ENCODE results near the gene ZMYM2. TPM values are rescaled to one million over a fixed set of nuclear protein-coding genes. Genes with fewer than 3 reads are reported as not detected.

Gene ZMYM2
- total RNA-seq, 3 donors from 2014 or later: 58.9 to 85.1 (median 70.3) TPM

DNA sequence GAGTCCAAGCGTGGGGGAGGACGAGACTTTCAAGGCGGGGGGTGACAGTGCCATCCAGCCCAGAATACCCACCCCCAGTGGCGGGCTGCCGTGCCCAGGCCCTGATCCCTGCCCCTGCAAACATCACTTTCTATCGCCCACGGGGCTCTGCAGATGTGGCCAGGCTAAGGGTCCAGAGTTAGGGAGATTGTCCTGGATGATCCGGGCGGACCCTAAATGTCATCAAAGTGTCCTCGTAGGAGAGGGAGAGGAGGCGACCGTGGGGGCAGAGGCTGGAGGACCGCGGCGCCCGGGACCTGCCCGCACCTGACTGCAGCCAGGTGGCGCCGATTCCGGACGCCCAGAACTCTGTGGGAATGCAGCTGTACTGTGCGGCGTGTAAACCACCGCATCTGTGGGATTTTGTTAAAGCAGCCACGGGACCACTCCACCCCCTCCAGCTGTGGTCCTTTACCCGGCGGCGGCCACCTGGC lies 170.0 kb downstream of the ZMYM2 start:
- intact Hi-C loops (cut with DNase I, micrococcal nuclease): no loop called here
- Histone ChIP-seq H3K4me1 (ENCODE audit: low read depth) (peaks cover 7% of the 10 kb centered on the region), H3K36me3 (ENCODE audit: low read depth) (no peaks in the 10 kb centered on the region), H3K4me3 (peak overlapping the region; percentile 1), H3K9me3 (no peaks in the 10 kb centered on the region)
- ATAC-seq: peak; percentile 73
- TF ChIP-seq, protein P1, sequence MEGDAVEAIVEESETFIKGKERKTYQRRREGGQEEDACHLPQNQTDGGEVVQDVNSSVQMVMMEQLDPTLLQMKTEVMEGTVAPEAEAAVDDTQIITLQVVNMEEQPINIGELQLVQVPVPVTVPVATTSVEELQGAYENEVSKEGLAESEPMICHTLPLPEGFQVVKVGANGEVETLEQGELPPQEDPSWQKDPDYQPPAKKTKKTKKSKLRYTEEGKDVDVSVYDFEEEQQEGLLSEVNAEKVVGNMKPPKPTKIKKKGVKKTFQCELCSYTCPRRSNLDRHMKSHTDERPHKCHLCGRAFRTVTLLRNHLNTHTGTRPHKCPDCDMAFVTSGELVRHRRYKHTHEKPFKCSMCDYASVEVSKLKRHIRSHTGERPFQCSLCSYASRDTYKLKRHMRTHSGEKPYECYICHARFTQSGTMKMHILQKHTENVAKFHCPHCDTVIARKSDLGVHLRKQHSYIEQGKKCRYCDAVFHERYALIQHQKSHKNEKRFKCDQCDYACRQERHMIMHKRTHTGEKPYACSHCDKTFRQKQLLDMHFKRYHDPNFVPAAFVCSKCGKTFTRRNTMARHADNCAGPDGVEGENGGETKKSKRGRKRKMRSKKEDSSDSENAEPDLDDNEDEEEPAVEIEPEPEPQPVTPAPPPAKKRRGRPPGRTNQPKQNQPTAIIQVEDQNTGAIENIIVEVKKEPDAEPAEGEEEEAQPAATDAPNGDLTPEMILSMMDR (IDR thresholded peaks at IDR 0.05): peak; percentile 45
- peak in 2 of 3 donors; percentile 51 to 66 for DNase-seq

DNA sequence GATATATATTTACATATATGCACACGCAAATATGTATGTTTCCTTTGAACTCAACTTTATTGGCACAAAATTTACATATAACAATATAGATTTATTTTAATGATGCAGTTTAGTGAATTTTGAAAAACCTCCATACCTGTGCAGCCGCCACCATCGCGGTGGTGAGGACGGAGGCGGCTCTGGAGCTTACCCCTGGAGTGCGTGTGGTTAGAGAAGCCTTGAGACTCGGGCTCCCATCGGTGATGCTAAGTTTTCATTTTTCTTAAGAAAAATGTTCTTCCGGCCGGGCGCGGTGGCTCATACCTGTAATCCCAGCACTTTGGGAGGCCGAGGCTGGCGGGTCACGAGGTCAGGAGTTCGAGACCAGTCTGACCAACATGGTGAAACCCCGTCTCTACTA lies 170.5 kb downstream of the ZMYM2 start:
- Histone ChIP-seq H3K4me3 (no peak overlapping the region), H3K4me1 (ENCODE audit: low read depth) (peaks cover 7% of the 10 kb centered on the region), H3K36me3 (ENCODE audit: low read depth) (no peaks in the 10 kb centered on the region), H3K9me3 (no peaks in the 10 kb centered on the region)
- intact Hi-C loops (cut with DNase I, micrococcal nuclease): no loop called here
- TF ChIP-seq, protein P1 (IDR thresholded peaks at IDR 0.05): no peak
- ATAC-seq: no peak
- DNase-seq: peak in 1 of 3 donors; percentile 6

DNA sequence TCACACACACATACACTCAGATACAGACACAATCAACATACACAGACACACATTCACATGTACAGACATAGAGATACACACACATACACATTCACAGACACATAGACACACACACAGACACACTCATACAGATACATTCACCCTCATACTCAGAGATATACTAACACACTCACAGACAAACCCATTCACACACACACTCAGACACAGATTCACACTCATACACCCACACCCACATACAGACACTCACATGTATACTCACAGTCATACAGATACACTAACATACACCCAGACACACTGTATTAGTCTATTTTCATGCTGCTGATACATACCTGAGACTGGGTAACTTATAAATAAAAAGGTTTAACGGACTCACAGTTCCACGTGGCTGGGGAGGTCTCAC lies 171.5 kb downstream of the ZMYM2 start:
- no peak for DNase-seq
- TF ChIP-seq, protein P1 (IDR thresholded peaks at IDR 0.05): no peak
- ATAC-seq: no peak
- Histone ChIP-seq H3K36me3 (ENCODE audit: low read depth) (no peaks in the 10 kb centered on the region), H3K4me1 (ENCODE audit: low read depth) (peaks cover 7% of the 10 kb centered on the region), H3K4me3 (no peak overlapping the region), H3K9me3 (no peaks in the 10 kb centered on the region)
- intact Hi-C loops (cut with DNase I, micrococcal nuclease): no loop called here

DNA sequence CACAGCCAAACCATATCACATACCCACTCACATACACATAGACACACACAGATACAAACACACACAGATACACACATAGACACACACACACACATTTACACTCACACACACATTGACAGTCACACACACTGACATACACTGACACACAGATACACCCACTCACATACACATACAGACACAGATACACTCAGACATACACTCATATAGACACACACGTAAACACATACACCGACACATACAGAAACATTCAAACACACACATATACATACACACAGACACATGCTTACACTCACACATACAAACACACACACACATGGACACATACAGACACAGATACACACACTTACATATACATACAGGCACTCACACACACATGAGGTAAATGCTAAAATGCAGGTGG lies 172.1 kb downstream of the ZMYM2 start:
- H3K4me1 ChIP-seq (ENCODE audit: low read depth): peaks cover 7% of the 10 kb centered on the region
- intact Hi-C loops (cut with DNase I, micrococcal nuclease): no loop called here
- H3K36me3 ChIP-seq (ENCODE audit: low read depth): no peaks in the 10 kb centered on the region
- DNase-seq (no peak), ATAC-seq (no peak)
- no peaks in the 10 kb centered on the region for H3K9me3 ChIP-seq
- no peak overlapping the region for H3K4me3 ChIP-seq
- TF ChIP-seq, protein P1 (IDR thresholded peaks at IDR 0.05): no peak

DNA sequence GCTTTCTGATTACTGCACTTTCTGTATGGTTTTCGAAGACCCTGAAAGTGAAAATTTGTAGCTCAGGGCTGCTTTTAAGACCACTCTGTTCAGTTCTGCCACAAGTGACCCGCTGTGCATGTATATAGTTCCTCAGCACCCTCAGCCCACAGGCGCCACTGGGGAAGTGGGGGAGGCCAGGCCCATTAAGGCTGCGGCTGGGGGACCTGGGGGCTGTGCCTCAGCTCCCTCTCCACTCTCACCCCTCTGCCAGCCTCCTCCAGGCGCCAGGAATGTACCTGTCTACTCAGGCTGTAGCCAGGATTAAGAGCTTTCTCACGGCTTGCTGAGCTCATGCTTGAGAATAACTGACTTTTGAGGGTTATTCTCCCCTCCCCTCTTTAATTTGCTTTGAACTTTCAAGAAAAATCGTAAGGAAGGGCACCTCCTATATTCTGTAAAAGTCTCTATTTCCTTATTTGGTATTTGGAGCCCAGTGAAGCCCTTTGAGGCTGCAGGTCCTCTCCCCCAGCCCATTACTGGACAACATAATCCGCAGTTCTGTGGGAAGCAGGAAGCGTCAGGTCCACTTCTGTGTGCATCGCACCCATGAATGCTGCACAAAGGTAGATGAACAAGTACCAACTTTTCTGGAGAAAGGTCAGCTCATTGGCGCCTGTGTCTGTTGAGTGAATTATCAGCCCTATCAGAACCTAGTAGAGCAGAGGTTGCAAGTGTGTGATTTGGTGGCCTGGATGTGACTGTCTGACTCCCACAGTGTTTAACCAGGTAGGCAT lies 172.7 kb downstream of the ZMYM2 start:
- H3K36me3 ChIP-seq (ENCODE audit: low read depth): no peaks in the 10 kb centered on the region
- TF ChIP-seq, protein P1 (IDR thresholded peaks at IDR 0.05): no peak
- intact Hi-C loops (cut with DNase I, micrococcal nuclease): no loop called here
- H3K4me3 ChIP-seq: no peak overlapping the region
- ATAC-seq (no peak), DNase-seq (no peak)
- H3K9me3 ChIP-seq: no peaks in the 10 kb centered on the region
- peaks cover 7% of the 10 kb centered on the region for H3K4me1 ChIP-seq (ENCODE audit: low read depth)
